Neural progenitor cell (in vitro differentiated cells): ENCODE measurements around the gene CYB5R4. TPM values are rescaled to one million over a fixed set of nuclear protein-coding genes. Genes with fewer than 3 reads are reported as not detected.

Experiments used
- DNase-seq: peaks from one replicate; pipeline ENCODE4 v3.0.0-alpha.2; 2016; ENCODE audit warnings: low spot score
- H2AFZ ChIP-seq: fragments of 200-600 bp; sonication (generic); replicated peaks from 2 replicates; pipeline ENCODE4 v1.6.1; 2016; ENCODE audit warnings: antibody characterized with exemption
- H3F3A ChIP-seq: fragments of 200-600 bp; sonication (generic); 2 replicates; pipeline ENCODE4 v1.6.1; 2016; ENCODE audit warnings: antibody characterized with exemption, low read depth
- H3K27ac ChIP-seq: fragments of 200-600 bp; sonication (generic); 2 replicates; pipeline ENCODE4 v1.5.1; 2016; ENCODE audit warnings: mild to moderate bottlenecking
- H3K27me3 ChIP-seq: fragments of 200-600 bp; sonication (generic); 2 replicates; pipeline ENCODE4 v1.6.1; 2016; ENCODE audit warnings: mild to moderate bottlenecking, moderate library complexity
- H3K36me3 ChIP-seq: fragments of 200-600 bp; sonication (generic); 2 replicates; pipeline ENCODE4 v1.5.1; 2016
- H3K4me1 ChIP-seq: fragments of 200-600 bp; sonication (generic); 2 replicates; pipeline ENCODE4 v1.6.1; 2016; ENCODE audit warnings: mixed run types
- H3K4me2 ChIP-seq: fragments of 200-600 bp; sonication (generic); 2 replicates; pipeline ENCODE4 v1.6.1; 2016
- H3K4me3 ChIP-seq: fragments of 200-600 bp; sonication (generic); 2 replicates; pipeline ENCODE4 v1.5.1; 2016
- H3K79me2 ChIP-seq: fragments of 200-600 bp; sonication (generic); 2 replicates; pipeline ENCODE4 v1.6.1; 2016; ENCODE audit warnings: low read depth
- H3K9ac ChIP-seq: fragments of 200-600 bp; sonication (generic); 2 replicates; pipeline ENCODE4 v1.6.1; 2016
- H3K9me3 ChIP-seq: fragments of 200-600 bp; sonication (generic); 2 replicates; pipeline ENCODE4 v1.5.1; 2016; ENCODE audit warnings: low read depth
- H4K20me1 ChIP-seq: fragments of 200-600 bp; sonication (generic); 2 replicates; pipeline ENCODE4 v1.6.1; 2016; ENCODE audit warnings: low read depth
- H3K27ac Mint-ChIP-seq: 3 replicates; pipeline ENCODE4 v1.8.0; 2021; ENCODE audit warnings: mixed read lengths
- H3K27me3 Mint-ChIP-seq: 2 replicates; pipeline ENCODE4 v1.8.0; 2022; ENCODE audit warnings: low read depth, mild to moderate bottlenecking, inconsistent platforms, moderate library complexity, mixed read lengths; ENCODE audit not compliant: insufficient read depth
- H3K36me3 Mint-ChIP-seq: 3 replicates; pipeline ENCODE4 v1.8.0; 2021; ENCODE audit warnings: mixed read lengths
- H3K4me1 Mint-ChIP-seq: 3 replicates; pipeline ENCODE4 v1.8.0; 2021; ENCODE audit warnings: mixed read lengths
- H3K4me3 Mint-ChIP-seq: 3 replicates; pipeline ENCODE4 v1.8.0; 2021; ENCODE audit warnings: mild to moderate bottlenecking, moderate library complexity, mixed read lengths
- H3K9me3 Mint-ChIP-seq: 3 replicates; pipeline ENCODE4 v1.8.0; 2020; ENCODE audit warnings: mixed read lengths
- EZH2 ChIP-seq: fragments of 200-600 bp; sonication (generic); IDR thresholded peaks from 2 replicates; pipeline ENCODE4 v1.6.1; 2017; ENCODE audit warnings: antibody characterized with exemption, mild to moderate bottlenecking, moderate library complexity
- EZH2phosphoT487 ChIP-seq: fragments of 200-600 bp; sonication (generic); IDR thresholded peaks from 2 replicates; pipeline ENCODE4 v1.6.1; 2017; ENCODE audit warnings: antibody characterized with exemption
- total RNA-seq: library from RNA; depleted of rRNA; stranded (reverse); fragments of >200 nt; gene quantifications from 2 replicates; pipeline ENCODE4 v1.2.3, GENCODE V29; 2015; ENCODE audit warnings: low replicate concordance
- TF ChIP-seq, protein P1 (sequence below): fragments of 200-600 bp; sonication (generic); IDR thresholded peaks from 2 replicates; pipeline ENCODE4 v1.5.1; 2017; ENCODE audit warnings: antibody characterized with exemption, mild to moderate bottlenecking

CYB5R4 gene
- total RNA-seq, 1 donor from 2014 or later, result 8.5 TPM

GRCh38 chr6:83883240-83883639 is 23.8 kb downstream of the CYB5R4 start:
- no peaks in the 10 kb centered on the region for H3K9me3 Mint-ChIP-seq
- TF ChIP-seq, protein P1, sequence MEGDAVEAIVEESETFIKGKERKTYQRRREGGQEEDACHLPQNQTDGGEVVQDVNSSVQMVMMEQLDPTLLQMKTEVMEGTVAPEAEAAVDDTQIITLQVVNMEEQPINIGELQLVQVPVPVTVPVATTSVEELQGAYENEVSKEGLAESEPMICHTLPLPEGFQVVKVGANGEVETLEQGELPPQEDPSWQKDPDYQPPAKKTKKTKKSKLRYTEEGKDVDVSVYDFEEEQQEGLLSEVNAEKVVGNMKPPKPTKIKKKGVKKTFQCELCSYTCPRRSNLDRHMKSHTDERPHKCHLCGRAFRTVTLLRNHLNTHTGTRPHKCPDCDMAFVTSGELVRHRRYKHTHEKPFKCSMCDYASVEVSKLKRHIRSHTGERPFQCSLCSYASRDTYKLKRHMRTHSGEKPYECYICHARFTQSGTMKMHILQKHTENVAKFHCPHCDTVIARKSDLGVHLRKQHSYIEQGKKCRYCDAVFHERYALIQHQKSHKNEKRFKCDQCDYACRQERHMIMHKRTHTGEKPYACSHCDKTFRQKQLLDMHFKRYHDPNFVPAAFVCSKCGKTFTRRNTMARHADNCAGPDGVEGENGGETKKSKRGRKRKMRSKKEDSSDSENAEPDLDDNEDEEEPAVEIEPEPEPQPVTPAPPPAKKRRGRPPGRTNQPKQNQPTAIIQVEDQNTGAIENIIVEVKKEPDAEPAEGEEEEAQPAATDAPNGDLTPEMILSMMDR, result no peak
- TF ChIP-seq EZH2phosphoT487 (no peak), EZH2 (no peak)
- H3K27ac Mint-ChIP-seq, result no peak overlapping the region
- no peaks in the 10 kb centered on the region for H3K36me3 Mint-ChIP-seq
- Histone ChIP-seq H3K9me3 (no peaks in the 10 kb centered on the region), H3K9ac (no peak overlapping the region), H3K27me3 (no peaks in the 10 kb centered on the region), H2AFZ (no peak overlapping the region), H3K4me3 (no peak overlapping the region), H3K27ac (no peak overlapping the region), H3F3A (no peaks in the 10 kb centered on the region), H3K4me1 (no peaks in the 10 kb centered on the region), H4K20me1 (no peaks in the 10 kb centered on the region), H3K4me2 (no peak overlapping the region), H3K79me2 (no peaks in the 10 kb centered on the region), H3K36me3 (no peaks in the 10 kb centered on the region)
- H3K4me1 Mint-ChIP-seq, result peaks cover 2% of the 10 kb centered on the region
- H3K27me3 Mint-ChIP-seq, result no peaks in the 10 kb centered on the region
- no peak overlapping the region for H3K4me3 Mint-ChIP-seq
- DNase-seq, result no peak

DNA sequence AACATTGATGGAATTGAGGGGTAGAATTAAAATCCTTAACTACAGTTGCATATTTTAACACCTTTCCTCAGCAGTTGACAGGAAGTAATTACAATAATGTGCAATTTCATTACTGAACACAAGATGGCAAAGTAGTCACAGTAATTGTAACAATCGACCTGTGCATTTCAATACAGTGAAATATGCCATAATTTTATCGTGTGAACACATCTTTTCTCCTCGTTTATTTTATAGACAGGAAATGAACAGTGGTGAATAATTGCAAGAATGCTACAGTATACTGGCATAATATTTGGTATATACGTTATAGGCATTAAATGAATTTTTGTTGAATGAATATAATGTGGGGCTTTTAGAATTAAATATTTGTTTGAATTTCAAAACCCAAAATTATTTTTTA is 25.0 kb downstream of the CYB5R4 start:
- no peak overlapping the region for H3K9ac ChIP-seq
- H3K36me3 ChIP-seq, result no peaks in the 10 kb centered on the region
- no peaks in the 10 kb centered on the region for H3K9me3 ChIP-seq
- H3K4me2 ChIP-seq, result no peak overlapping the region
- no peaks in the 10 kb centered on the region for H3K27me3 ChIP-seq
- TF ChIP-seq, protein P1, result peak; percentile 81
- no peak for TF ChIP-seq EZH2
- DNase-seq, result peak; percentile 47
- H3K27ac Mint-ChIP-seq, result no peak overlapping the region
- no peak overlapping the region for H3K27ac ChIP-seq
- no peaks in the 10 kb centered on the region for H4K20me1 ChIP-seq
- H3K4me3 ChIP-seq, result no peak overlapping the region
- no peaks in the 10 kb centered on the region for H3K27me3 Mint-ChIP-seq
- H3F3A ChIP-seq, result no peaks in the 10 kb centered on the region
- no peaks in the 10 kb centered on the region for H3K4me1 ChIP-seq
- no peaks in the 10 kb centered on the region for H3K36me3 Mint-ChIP-seq
- no peak overlapping the region for H2AFZ ChIP-seq
- no peak overlapping the region for H3K4me3 Mint-ChIP-seq
- no peaks in the 10 kb centered on the region for H3K9me3 Mint-ChIP-seq
- H3K79me2 ChIP-seq, result no peaks in the 10 kb centered on the region
- H3K4me1 Mint-ChIP-seq, result peaks cover 2% of the 10 kb centered on the region

- no peaks in the 10 kb centered on the region for H3K4me1 ChIP-seq
- no peaks in the 10 kb centered on the region for H3K9me3 ChIP-seq
- no peak for DNase-seq
- no peaks in the 10 kb centered on the region for H3K79me2 ChIP-seq
- H3K9ac ChIP-seq, result no peak overlapping the region
- no peak overlapping the region for H3K27ac ChIP-seq
- TF ChIP-seq EZH2phosphoT487 (no peak), EZH2 (no peak)
- TF ChIP-seq, protein P1, result no peak
- H4K20me1 ChIP-seq, result no peaks in the 10 kb centered on the region
- no peak overlapping the region for H3K4me3 ChIP-seq
- no peak overlapping the region for H3K4me2 ChIP-seq
- H3K36me3 ChIP-seq, result no peaks in the 10 kb centered on the region
- H2AFZ ChIP-seq, result no peak overlapping the region
- Mint-ChIP-seq H3K27ac (no peak overlapping the region), H3K4me1 (peaks cover 2% of the 10 kb centered on the region), H3K9me3 (no peaks in the 10 kb centered on the region), H3K36me3 (no peaks in the 10 kb centered on the region), H3K27me3 (no peaks in the 10 kb centered on the region), H3K4me3 (no peak overlapping the region)
- H3F3A ChIP-seq, result no peaks in the 10 kb centered on the region
- no peaks in the 10 kb centered on the region for H3K27me3 ChIP-seq
Observed at GRCh38 chr6:83885984-83886383, 26.5 kb downstream of the CYB5R4 start.
